22Rv1 (cell line): ENCODE measurements around the gene CAPS2.

Source experiments
- ZFX ChIP-seq: fragments of 450-650 bp; IDR thresholded peaks from 2 replicates; pipeline ENCODE4 v1.6.1; 2017; ENCODE audit warnings: antibody characterized with exemption, borderline replicate concordance
- TF ChIP-seq, protein P1 (sequence below): fragments of 450-650 bp; IDR thresholded peaks from 2 replicates; pipeline ENCODE4 v1.5.1; 2017; ENCODE audit warnings: mild to moderate bottlenecking

GRCh38 chr12:75294797-75295196 is 35.3 kb downstream of the CAPS2 start:
- TF ChIP-seq, protein P1, sequence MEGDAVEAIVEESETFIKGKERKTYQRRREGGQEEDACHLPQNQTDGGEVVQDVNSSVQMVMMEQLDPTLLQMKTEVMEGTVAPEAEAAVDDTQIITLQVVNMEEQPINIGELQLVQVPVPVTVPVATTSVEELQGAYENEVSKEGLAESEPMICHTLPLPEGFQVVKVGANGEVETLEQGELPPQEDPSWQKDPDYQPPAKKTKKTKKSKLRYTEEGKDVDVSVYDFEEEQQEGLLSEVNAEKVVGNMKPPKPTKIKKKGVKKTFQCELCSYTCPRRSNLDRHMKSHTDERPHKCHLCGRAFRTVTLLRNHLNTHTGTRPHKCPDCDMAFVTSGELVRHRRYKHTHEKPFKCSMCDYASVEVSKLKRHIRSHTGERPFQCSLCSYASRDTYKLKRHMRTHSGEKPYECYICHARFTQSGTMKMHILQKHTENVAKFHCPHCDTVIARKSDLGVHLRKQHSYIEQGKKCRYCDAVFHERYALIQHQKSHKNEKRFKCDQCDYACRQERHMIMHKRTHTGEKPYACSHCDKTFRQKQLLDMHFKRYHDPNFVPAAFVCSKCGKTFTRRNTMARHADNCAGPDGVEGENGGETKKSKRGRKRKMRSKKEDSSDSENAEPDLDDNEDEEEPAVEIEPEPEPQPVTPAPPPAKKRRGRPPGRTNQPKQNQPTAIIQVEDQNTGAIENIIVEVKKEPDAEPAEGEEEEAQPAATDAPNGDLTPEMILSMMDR = no peak
- no peak for TF ChIP-seq ZFX
